Panc1 (cell line): ENCODE measurements around the gene TM7SF3. TPM values are rescaled to one million over a fixed set of nuclear protein-coding genes. Genes with fewer than 3 reads are reported as not detected.
A peak's percentile ranks its signal among the peaks of the same experiment; 100 is the strongest.

Source experiments
- ATAC-seq: fragments of 200-7000 bp; cut with Tn5 transposase; 2 replicates; pipeline ENCODE4 v1.9.1; 2020; ENCODE audit warnings: mild to moderate bottlenecking, moderate library complexity
- BruUV-seq: library from RNA; stranded (reverse); fragments of 400-500 nt; replicated peaks from 2 replicates; lab custom pipeline; 2021; lab: Mats Ljungman, UMichigan
- CTCF ChIA-PET: fragments of 300-600 bp; sonication (Branson Sonifier 250); formaldehyde crosslinking; loops from one replicate; lab custom pipeline; 2022; ENCODE audit warnings: antibody characterized with exemption; lab: Charles Lee
- POLR2A ChIA-PET: fragments of 300-600 bp; sonication (Branson Sonifier 250); formaldehyde crosslinking; loops from one replicate; lab custom pipeline; 2022; ENCODE audit warnings: antibody characterized with exemption; lab: Charles Lee
- DNase-seq: peaks from one replicate; pipeline ENCODE4 v3.0.0-alpha.2; 2010; ENCODE audit warnings: low read depth, low spot score
- H3K27ac ChIP-seq: 2 replicates; pipeline ENCODE4 v1.5.1; 2011; ENCODE audit warnings: mild to moderate bottlenecking, low read length, inconsistent platforms
- H3K27me3 ChIP-seq: fragments of 200-500 bp; sonication (Bioruptor generic); 2 replicates; pipeline ENCODE4 v1.6.0; 2014; ENCODE audit warnings: low read length, inconsistent platforms; ENCODE audit not compliant: control insufficient read depth, insufficient read depth
- H3K36me3 ChIP-seq: fragments of 200-500 bp; sonication (Bioruptor generic); 2 replicates; pipeline ENCODE4 v1.5.1; 2014; ENCODE audit warnings: inconsistent platforms, mild to moderate bottlenecking, low read length, moderate library complexity; ENCODE audit not compliant: control insufficient read depth, insufficient read depth
- H3K4me1 ChIP-seq: 2 replicates; pipeline ENCODE4 v1.5.1; 2011; ENCODE audit warnings: inconsistent platforms, mild to moderate bottlenecking, low read length, moderate library complexity; ENCODE audit not compliant: control insufficient read depth, insufficient read depth
- H3K4me3 ChIP-seq, 2 experiments: 2 replicates each; pipeline ENCODE4 v1.5.1; 2011 to 2012; ENCODE audit warnings: low read depth in 2 of 2, low read length in 2 of 2, mild to moderate bottlenecking in 2 of 2, inconsistent platforms in 1 of 2, moderate library complexity in 1 of 2
- H3K9me3 ChIP-seq: fragments of 200-500 bp; sonication (Bioruptor generic); 2 replicates; pipeline ENCODE4 v1.5.1; 2014; ENCODE audit warnings: low read depth, mild to moderate bottlenecking, inconsistent platforms, low read length, moderate library complexity; ENCODE audit not compliant: control insufficient read depth, insufficient read depth
- CTCF ChIP-seq: fragments of 450-650 bp; IDR thresholded peaks from 2 replicates; pipeline ENCODE4 v1.5.1; 2017; ENCODE audit warnings: mild to moderate bottlenecking
- POLR2AphosphoS5 ChIP-seq: IDR thresholded peaks from 2 replicates; pipeline ENCODE4 v1.6.1; 2012; ENCODE audit warnings: mild to moderate bottlenecking, low read depth, low read length, moderate library complexity
- SIN3A ChIP-seq: IDR thresholded peaks from 2 replicates; pipeline ENCODE4 v1.6.1; 2012; ENCODE audit warnings: low read depth, mild to moderate bottlenecking, low read length, moderate library complexity, borderline replicate concordance; ENCODE audit not compliant: insufficient read depth
- TCF7L2 ChIP-seq: IDR thresholded peaks from 2 replicates; pipeline ENCODE4 v1.6.1; 2011; ENCODE audit warnings: mild to moderate bottlenecking, low read depth, low read length, inconsistent platforms
- in situ Hi-C: cut with HindIII; loops from 2 replicates; pipeline ENCODE4 v1.10.0; 2016; ENCODE audit warnings: low sequenced_read_pairs, low pct_unique_long_range_greater_than_20kb
- intact Hi-C: fragments of 100-400 bp; cut with micrococcal nuclease; formaldehyde crosslinking; loops from one replicate; pipeline ENCODE4 v1.10.0; 2022; ENCODE audit not compliant: unreplicated experiment
- total RNA-seq: library from RNA; stranded (reverse); gene quantifications from one replicate; pipeline ENCODE4 v1.2.1, GENCODE V29; 2021; ENCODE audit not compliant: unreplicated experiment
- TF ChIP-seq, protein P1 (sequence below), 2 experiments: IDR thresholded peaks; 2 replicates each; pipeline ENCODE4 v1.6.1; 2011 to 2012; ENCODE audit warnings: low read depth in 2 of 2, control low read depth in 1 of 2, low read length in 1 of 2, mild to moderate bottlenecking in 1 of 2, moderate library complexity in 1 of 2; ENCODE audit not compliant: insufficient read depth in 1 of 2

TM7SF3 gene
- total RNA-seq, 1 experiment from 2014 or later = 59.8 TPM

DNA sequence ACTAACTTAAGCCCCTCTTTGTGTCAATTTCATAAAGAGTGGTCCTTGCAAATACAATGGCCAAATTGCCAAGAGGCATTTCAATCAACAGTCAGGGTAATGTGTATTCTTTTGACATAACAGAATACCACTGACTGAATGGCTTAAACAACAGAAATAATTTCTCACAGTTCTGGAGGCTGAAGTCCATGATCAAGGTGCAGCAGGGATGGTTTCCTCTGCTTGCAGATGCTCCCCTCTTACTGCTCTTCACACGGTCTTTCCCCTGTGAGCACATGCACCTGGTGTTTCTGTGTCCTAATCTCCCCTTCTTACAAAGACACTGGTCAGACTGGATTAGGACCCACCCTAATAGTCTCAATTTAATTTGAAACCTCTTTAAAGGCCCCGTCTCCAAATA is 44.0 kb downstream of the TM7SF3 start:
- ChIA-PET CTCF (no interaction called here), POLR2A (no interaction called here)
- peaks cover 9% of the 10 kb centered on the region for H3K36me3 ChIP-seq
- H3K9me3 ChIP-seq = no peaks in the 10 kb centered on the region
- no TSS peak for BruUV-seq
- TF ChIP-seq POLR2AphosphoS5 (no peak), TCF7L2 (no peak), CTCF (no peak), SIN3A (no peak)
- TF ChIP-seq, protein P1, sequence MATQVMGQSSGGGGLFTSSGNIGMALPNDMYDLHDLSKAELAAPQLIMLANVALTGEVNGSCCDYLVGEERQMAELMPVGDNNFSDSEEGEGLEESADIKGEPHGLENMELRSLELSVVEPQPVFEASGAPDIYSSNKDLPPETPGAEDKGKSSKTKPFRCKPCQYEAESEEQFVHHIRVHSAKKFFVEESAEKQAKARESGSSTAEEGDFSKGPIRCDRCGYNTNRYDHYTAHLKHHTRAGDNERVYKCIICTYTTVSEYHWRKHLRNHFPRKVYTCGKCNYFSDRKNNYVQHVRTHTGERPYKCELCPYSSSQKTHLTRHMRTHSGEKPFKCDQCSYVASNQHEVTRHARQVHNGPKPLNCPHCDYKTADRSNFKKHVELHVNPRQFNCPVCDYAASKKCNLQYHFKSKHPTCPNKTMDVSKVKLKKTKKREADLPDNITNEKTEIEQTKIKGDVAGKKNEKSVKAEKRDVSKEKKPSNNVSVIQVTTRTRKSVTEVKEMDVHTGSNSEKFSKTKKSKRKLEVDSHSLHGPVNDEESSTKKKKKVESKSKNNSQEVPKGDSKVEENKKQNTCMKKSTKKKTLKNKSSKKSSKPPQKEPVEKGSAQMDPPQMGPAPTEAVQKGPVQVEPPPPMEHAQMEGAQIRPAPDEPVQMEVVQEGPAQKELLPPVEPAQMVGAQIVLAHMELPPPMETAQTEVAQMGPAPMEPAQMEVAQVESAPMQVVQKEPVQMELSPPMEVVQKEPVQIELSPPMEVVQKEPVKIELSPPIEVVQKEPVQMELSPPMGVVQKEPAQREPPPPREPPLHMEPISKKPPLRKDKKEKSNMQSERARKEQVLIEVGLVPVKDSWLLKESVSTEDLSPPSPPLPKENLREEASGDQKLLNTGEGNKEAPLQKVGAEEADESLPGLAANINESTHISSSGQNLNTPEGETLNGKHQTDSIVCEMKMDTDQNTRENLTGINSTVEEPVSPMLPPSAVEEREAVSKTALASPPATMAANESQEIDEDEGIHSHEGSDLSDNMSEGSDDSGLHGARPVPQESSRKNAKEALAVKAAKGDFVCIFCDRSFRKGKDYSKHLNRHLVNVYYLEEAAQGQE (IDR thresholded peaks at IDR 0.05; ENCODE audit: insufficient read depth in 1 of 2, low read depth in 2 of 2, low read length in 1 of 2) = no peak
- no peak for DNase-seq
- H3K4me3 ChIP-seq = no peak overlapping the region
- no peaks in the 10 kb centered on the region for H3K4me1 ChIP-seq
- ATAC-seq = no peak
- H3K27me3 ChIP-seq = no peaks in the 10 kb centered on the region
- no peak overlapping the region for H3K27ac ChIP-seq
- in situ Hi-C loops = no loop called here
- intact Hi-C loops = no loop called here

- DNase-seq = no peak
- ChIA-PET CTCF (no interaction called here), POLR2A (no interaction called here)
- intact Hi-C loops = no loop called here
- Histone ChIP-seq H3K27ac (no peak overlapping the region), H3K36me3 (peaks cover 24% of the 10 kb centered on the region), H3K4me1 (no peaks in the 10 kb centered on the region), H3K9me3 (no peaks in the 10 kb centered on the region), H3K4me3 (no peak overlapping the region), H3K27me3 (no peaks in the 10 kb centered on the region)
- ATAC-seq = no peak
- in situ Hi-C loops = no loop called here
- TF ChIP-seq CTCF = 0 out of 2 replicates have a peak, but pooled peaks have one; percentile 1
- TF ChIP-seq, protein P1 (IDR thresholded peaks at IDR 0.05; ENCODE audit: insufficient read depth in 1 of 2, low read depth in 2 of 2, low read length in 1 of 2) = no peak
- no TSS peak for BruUV-seq
Observed at GRCh38 chr12:26966842-26967241, 47.3 kb downstream of the TM7SF3 start.
